Common myeloid progenitor, CD34-positive (primary cell): ENCODE data around the gene CANT1.
A peak's percentile ranks its signal among the peaks of the same experiment; 100 is the strongest.

Source experiments
- CTCF ChIA-PET: fragments of 350-600 bp; sonication (Branson Sonifier 250); formaldehyde crosslinking; loops from one replicate; lab custom pipeline; 2021; ENCODE audit warnings: antibody characterized with exemption; lab: Charles Lee
- POLR2A ChIA-PET: fragments of 350-600 bp; sonication (Branson Sonifier 250); formaldehyde crosslinking; loops from one replicate; lab custom pipeline; 2021; ENCODE audit warnings: antibody characterized with exemption; lab: Charles Lee
- DNase-seq, 3 donors: peaks; one replicate each; pipeline versions ENCODE4 v3.0.0 to v3.0.0-alpha.2; 2013
- H3K27ac ChIP-seq, 2 experiments: 1 replicate in 1 of 2; 2 replicates in 1 of 2; pipeline ENCODE4 v1.7.0; 2013; ENCODE audit warnings: inconsistent platforms in 2 of 2, low read length in 2 of 2, mild to moderate bottlenecking in 2 of 2, low read depth in 1 of 2, moderate library complexity in 1 of 2; ENCODE audit not compliant: severe bottlenecking in 2 of 2, insufficient read depth in 1 of 2, poor library complexity in 1 of 2
- H3K27me3 ChIP-seq, 5 experiments: replicated peaks in 2 of 5; 1 replicate in 3 of 5; 2 replicates in 2 of 5; pipeline versions ENCODE4 v1.6.1 to v1.7.0; 2013; ENCODE audit warnings: low read length in 4 of 5, mild to moderate bottlenecking in 2 of 5, moderate library complexity in 2 of 5, inconsistent platforms in 1 of 5; ENCODE audit not compliant: insufficient read depth in 5 of 5, control insufficient read depth in 4 of 5
- H3K36me3 ChIP-seq, 4 experiments: 1 replicate in 2 of 4; 2 replicates in 2 of 4; pipeline versions ENCODE4 v1.6.1 to v1.7.0; 2013; ENCODE audit warnings: low read length in 3 of 4, control low read depth in 1 of 4, mild to moderate bottlenecking in 1 of 4; ENCODE audit not compliant: control insufficient read depth in 4 of 4, insufficient read depth in 4 of 4
- H3K4me1 ChIP-seq, 4 experiments: 1 replicate in 3 of 4; 2 replicates in 1 of 4; pipeline versions ENCODE4 v1.6.1 to v1.7.1; 2013; ENCODE audit warnings: low read length in 3 of 4, mild to moderate bottlenecking in 3 of 4, control low read depth in 1 of 4, inconsistent platforms in 1 of 4, moderate library complexity in 1 of 4; ENCODE audit not compliant: control insufficient read depth in 4 of 4, insufficient read depth in 4 of 4; ENCODE audit errors: control extremely low read depth in 1 of 4
- H3K4me3 ChIP-seq, 7 experiments: 1 replicate in 4 of 7; 2 replicates in 3 of 7; pipeline versions ENCODE4 v1.5.1 to v1.7.0; 2013; ENCODE audit warnings: mild to moderate bottlenecking in 7 of 7, low read length in 6 of 7, moderate library complexity in 6 of 7, inconsistent platforms in 2 of 7, low read depth in 2 of 7, control low read depth in 1 of 7; ENCODE audit not compliant: insufficient read depth in 4 of 7, control insufficient read depth in 1 of 7; ENCODE audit errors: extremely low read depth in 1 of 7
- H3K9me3 ChIP-seq, 5 experiments: 1 replicate in 4 of 5; 2 replicates in 1 of 5; pipeline versions ENCODE4 v1.6.1 to v1.7.1; 2013; ENCODE audit warnings: low read length in 4 of 5, mild to moderate bottlenecking in 2 of 5, inconsistent platforms in 1 of 5, low read depth in 1 of 5, moderate library complexity in 1 of 5; ENCODE audit not compliant: control insufficient read depth in 4 of 5, insufficient read depth in 2 of 5; ENCODE audit errors: control extremely low read depth in 1 of 5
- WGBS: methylation state at CpG from one replicate; pipeline ENCODE4 v1.1.5; 2013; ENCODE audit not compliant: insufficient coverage; 5-methylcytosine and 5-hydroxymethylcytosine counted together

Gene CANT1

DNA sequence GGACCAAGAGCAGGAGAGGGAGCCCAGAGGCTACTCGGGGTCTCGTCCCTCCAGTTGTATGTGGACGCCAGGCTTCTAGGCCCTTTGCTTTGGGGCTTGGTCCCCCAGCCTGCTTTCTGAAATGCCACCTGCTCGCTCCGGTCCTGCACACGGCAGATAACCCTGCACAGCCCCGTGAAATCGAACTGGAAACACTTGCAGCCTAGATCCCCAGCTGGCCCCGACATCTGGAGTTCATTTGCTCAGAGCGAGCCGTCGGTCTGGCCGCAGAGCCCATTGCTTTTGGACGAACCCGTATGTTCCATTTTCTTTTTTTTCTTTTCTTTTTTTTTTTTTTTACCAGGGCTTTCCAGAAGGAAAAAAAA lies 37.3 kb upstream of the CANT1 start:
- POLR2A ChIA-PET = no interaction called here
- no peak overlapping the region for H3K4me3 ChIP-seq
- peaks cover 0 to 2% (median 0%) of the 10 kb centered on the region in 5 experiments for H3K27me3 ChIP-seq
- H3K27ac ChIP-seq = no peak overlapping the region
- CTCF ChIA-PET = interaction anchor here (2.0 kb wide), 1 partner anchor 18 kb away, joined by 5 read pairs; no protein-coding TSS in a partner anchor
- 91% methylated on average over 13 of the region's 15 CpGs for WGBS
- no peaks in the 10 kb centered on the region for H3K36me3 ChIP-seq
- no peaks in the 10 kb centered on the region for H3K4me1 ChIP-seq
- no peak for DNase-seq
- H3K9me3 ChIP-seq = no peaks in the 10 kb centered on the region

DNA sequence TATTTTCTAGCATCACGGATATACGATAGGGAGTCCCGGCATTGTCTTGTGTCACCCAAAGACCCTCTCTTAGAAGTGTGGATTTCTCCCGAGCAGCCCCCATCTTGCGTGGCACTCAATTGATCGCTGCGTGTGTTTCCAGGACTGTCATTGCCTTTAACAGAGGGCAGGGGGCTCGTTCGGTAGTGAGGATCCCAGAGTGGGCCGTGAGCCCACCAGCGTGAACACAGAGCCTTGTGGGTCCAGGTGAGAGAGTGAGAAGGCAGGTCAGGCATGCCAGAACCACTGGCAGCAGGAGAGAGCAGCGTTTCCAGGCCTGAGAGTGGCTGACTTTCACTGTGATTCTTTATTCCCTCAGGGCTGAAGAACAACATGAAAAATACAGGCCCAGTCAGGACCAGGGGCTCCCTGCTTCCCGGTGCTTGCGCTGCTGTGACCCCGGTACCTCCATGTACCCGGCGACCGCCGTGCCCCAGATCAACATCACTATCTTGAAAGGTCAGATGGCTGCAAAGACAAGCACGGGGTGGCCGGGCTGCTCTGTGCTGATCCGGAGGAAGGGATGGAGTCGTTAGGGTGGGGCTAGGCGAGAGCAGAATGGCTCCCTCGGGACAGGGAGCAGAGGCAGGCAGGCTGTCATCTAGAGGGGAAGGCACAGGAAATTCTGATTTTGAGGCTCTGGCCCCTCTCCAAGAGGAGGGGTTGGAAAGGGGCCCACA lies 36.8 kb upstream of the CANT1 start:
- no peak overlapping the region for H3K4me3 ChIP-seq
- no peak overlapping the region for H3K27ac ChIP-seq
- no peaks in the 10 kb centered on the region for H3K9me3 ChIP-seq
- 82% methylated on average over 23 of the region's 25 CpGs for WGBS
- POLR2A ChIA-PET = no interaction called here
- DNase-seq = no peak
- CTCF ChIA-PET = interaction anchor here (0.9 to 3.3 kb wide), 13 partner anchors 12 to 346 kb away, joined by 3 to 41 read pairs (median 7); no protein-coding TSS in a partner anchor
- H3K4me1 ChIP-seq = no peaks in the 10 kb centered on the region
- peaks cover 0 to 2% (median 0%) of the 10 kb centered on the region in 5 experiments for H3K27me3 ChIP-seq
- no peaks in the 10 kb centered on the region for H3K36me3 ChIP-seq

DNA sequence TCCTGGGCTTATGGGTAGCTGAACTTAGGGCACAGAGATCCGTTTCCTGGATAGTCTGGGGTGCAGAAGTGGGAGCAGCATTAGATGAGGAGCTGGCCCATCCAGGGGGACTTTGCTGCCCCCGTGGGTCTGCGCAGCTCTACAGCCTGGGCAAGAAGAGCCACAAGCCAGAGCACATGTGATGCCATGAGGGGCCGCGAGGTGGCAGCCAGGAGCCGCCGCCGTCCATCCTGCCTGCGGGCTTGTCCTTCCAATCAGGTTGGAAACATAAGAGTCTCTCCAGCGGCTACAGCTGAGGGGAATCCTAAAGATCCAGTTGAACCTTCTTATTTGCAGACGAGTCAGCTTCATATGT lies 36.3 kb upstream of the CANT1 start:
- WGBS = 2% methylated on average over 11 of the region's 11 CpGs
- H3K4me3 ChIP-seq = no peak overlapping the region
- POLR2A ChIA-PET = no interaction called here

DNA sequence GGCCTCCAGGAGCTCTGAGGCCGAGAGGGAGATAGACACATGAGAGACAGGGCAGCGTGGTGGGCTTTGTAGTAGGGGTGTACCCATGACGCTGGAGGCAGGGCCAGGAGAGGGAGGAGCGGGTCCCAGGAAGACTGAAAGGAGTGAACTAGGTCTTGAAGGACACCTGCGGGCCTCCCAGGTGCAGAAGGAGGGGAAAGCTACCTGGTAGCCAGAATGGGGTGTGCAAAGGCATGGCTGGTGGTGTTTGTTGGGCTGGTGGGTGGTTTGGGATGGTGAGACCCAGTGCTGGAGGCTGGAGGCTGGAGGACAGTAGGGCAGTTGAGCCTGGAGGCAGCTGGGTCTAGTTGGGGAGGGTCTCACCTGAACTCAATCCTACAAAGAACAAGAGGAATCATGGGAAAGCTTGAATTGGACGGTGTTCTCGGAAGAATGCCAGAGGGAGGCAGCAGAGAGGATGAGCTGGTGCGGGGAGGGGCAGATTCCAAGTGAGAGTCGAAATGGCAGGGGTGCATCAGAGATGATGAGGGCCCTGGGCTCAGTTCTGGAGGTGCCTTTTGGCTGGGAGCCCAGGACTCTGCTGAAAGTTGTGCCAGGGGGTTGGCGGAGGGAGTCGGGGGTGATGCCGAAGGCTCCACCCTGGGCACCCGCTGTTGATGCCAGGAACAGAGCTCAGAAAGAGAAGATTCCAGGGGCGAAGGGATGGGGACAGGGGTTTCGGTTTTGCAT lies 35.6 kb upstream of the CANT1 start:
- Histone ChIP-seq H3K27ac (no peak overlapping the region), H3K36me3 (no peaks in the 10 kb centered on the region), H3K27me3 (peaks cover 0 to 2% (median 0%) of the 10 kb centered on the region in 5 experiments), H3K9me3 (no peaks in the 10 kb centered on the region), H3K4me1 (no peaks in the 10 kb centered on the region), H3K4me3 (no peak overlapping the region)
- 91% methylated on average over 14 of the region's 15 CpGs for WGBS
- DNase-seq = no peak
- ChIA-PET CTCF (interaction anchor here (0.7 to 3.3 kb wide), 24 partner anchors 11 to 665 kb away, joined by 3 to 41 read pairs (median 4); partner anchors contain the start of gene ENGASE), POLR2A (no interaction called here)

More for the DNA sequence above, 36.3 kb upstream of the CANT1 start:
- Histone ChIP-seq H3K9me3 (no peaks in the 10 kb centered on the region), H3K27me3 (peaks cover 0 to 2% (median 0%) of the 10 kb centered on the region in 5 experiments), H3K27ac (no peak overlapping the region), H3K36me3 (no peaks in the 10 kb centered on the region), H3K4me1 (no peaks in the 10 kb centered on the region)
- DNase-seq = peak; percentile 59 to 73 (median 70)
- CTCF ChIA-PET = interaction anchor here (0.7 to 3.3 kb wide), 22 partner anchors 12 to 665 kb away, joined by 3 to 41 read pairs (median 4); no protein-coding TSS in a partner anchor

DNA sequence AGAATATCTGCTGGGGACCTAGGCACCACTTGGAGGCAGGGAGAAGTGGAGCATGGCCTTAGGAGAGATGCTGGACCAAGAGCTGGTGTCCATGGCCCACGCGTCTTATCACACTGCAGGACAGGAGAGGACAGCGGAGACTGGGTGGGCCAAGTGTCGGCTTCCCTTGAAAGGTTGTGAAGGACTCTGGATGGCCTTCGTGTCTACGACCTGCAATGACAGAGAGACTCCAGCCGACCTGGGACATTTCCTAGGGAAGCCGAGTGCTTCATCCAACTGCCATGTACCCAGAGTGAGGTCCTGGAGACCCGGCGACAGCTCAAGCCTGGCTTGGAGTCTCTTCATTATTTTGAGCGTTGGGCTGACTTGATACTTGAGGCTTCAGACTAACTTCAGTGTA lies 34.9 kb upstream of the CANT1 start:
- 96% methylated on average over 11 of the region's 11 CpGs for WGBS
- POLR2A ChIA-PET = no interaction called here

DNA sequence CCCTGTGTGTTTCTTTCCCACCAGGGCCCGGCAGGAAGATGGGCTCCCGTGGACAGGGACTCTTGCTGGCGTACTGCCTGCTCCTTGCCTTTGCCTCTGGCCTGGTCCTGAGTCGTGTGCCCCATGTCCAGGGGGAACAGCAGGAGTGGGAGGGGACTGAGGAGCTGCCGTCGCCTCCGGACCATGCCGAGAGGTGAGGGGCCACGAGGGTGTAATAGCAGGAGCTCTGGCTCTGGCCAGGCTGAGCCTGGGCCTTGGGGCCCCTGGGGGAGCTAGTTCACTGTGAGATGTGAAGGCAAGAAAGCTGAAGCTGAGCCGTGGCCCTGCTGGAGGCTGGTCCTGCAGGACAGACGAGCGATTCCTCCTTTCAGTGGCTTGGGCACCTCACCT lies 34.4 kb upstream of the CANT1 start:
- POLR2A ChIA-PET = no interaction called here

More for the DNA sequence above, 34.9 kb upstream of the CANT1 start:
- H3K27ac ChIP-seq = no peak overlapping the region
- DNase-seq = no peak
- H3K27me3 ChIP-seq = peaks cover 0 to 2% (median 0%) of the 10 kb centered on the region in 5 experiments
- H3K36me3 ChIP-seq = no peaks in the 10 kb centered on the region
- no peak overlapping the region for H3K4me3 ChIP-seq
- CTCF ChIA-PET = interaction anchor here (0.7 to 3.3 kb wide), 14 partner anchors 10 to 666 kb away, joined by 3 to 41 read pairs (median 4); partner anchors contain the start of gene ENGASE
- no peaks in the 10 kb centered on the region for H3K4me1 ChIP-seq
- H3K9me3 ChIP-seq = no peaks in the 10 kb centered on the region

More for the DNA sequence above, 34.4 kb upstream of the CANT1 start:
- no peaks in the 10 kb centered on the region for H3K9me3 ChIP-seq
- H3K27ac ChIP-seq = no peak overlapping the region
- CTCF ChIA-PET = interaction anchor here (0.7 to 3.3 kb wide), 12 partner anchors 10 to 349 kb away, joined by 3 to 41 read pairs (median 10); partner anchors contain the start of gene ENGASE
- DNase-seq = no peak
- no peaks in the 10 kb centered on the region for H3K4me1 ChIP-seq
- H3K4me3 ChIP-seq = no peak overlapping the region
- peaks cover 0 to 2% (median 0%) of the 10 kb centered on the region in 5 experiments for H3K27me3 ChIP-seq
- no peaks in the 10 kb centered on the region for H3K36me3 ChIP-seq
- WGBS = 73% methylated on average over 12 of the region's 12 CpGs
